ENCODE measurements around the gene POLR3E. TPM values are rescaled to one million over a fixed set of nuclear protein-coding genes. Genes with fewer than 3 reads are reported as not detected.

Gene POLR3E
- polyA plus RNA-seq, 1 donor (not counting 4 experiments of a cell fraction or from before 2014, with no cell fraction given) = 74.0 TPM

- no peak overlapping the region for H3K4me3 ChIP-seq (ENCODE audit: control insufficient read depth in 2 of 3, extremely low read depth in 1 of 3, insufficient read depth in 2 of 3, low read depth in 1 of 3, low read length in 3 of 3)
- no peaks in the 10 kb centered on the region for H3K27me3 ChIP-seq (ENCODE audit: control insufficient read depth, extremely low read depth, insufficient read depth, low read length)
- no peak overlapping the region for H3K27ac ChIP-seq (ENCODE audit: control insufficient read depth, insufficient read depth, low read length)
- H2AFZ ChIP-seq (ENCODE audit: control insufficient read depth, low read length) = no peak overlapping the region
- H3K4me2 ChIP-seq (ENCODE audit: control insufficient read depth, extremely low read depth, insufficient read depth, low read depth, low read length) = no peak overlapping the region
- no peaks in the 10 kb centered on the region for H4K20me1 ChIP-seq (ENCODE audit: control insufficient read depth, extremely low read depth, insufficient read depth, low read length)
- DNase-seq (ENCODE audit: low read depth, low spot score) = no peak
- peaks cover 5 to 25% of the 10 kb centered on the region in 2 experiments for H3K36me3 ChIP-seq (ENCODE audit: control insufficient read depth in 2 of 2, extremely low read depth in 1 of 2, insufficient read depth in 2 of 2, low read length in 2 of 2)
- dilution Hi-C loops (cut with MboI; ENCODE audit: extremely low pct_ligation_motif_present, low sequenced_read_pairs) = no loop called here
- peaks cover 66% of the 10 kb centered on the region for H3K79me2 ChIP-seq (ENCODE audit: control insufficient read depth, insufficient read depth, low read length)
- H3K9me3 ChIP-seq (ENCODE audit: control insufficient read depth, low read depth, low read length) = no peaks in the 10 kb centered on the region
- peaks cover 13% of the 10 kb centered on the region for H3K4me1 ChIP-seq (ENCODE audit: control insufficient read depth, extremely low read depth, insufficient read depth, low read length)
- FAIRE-seq = no peak
- TF ChIP-seq CTCF (optimal IDR thresholded peaks at IDR 0.05 in 1 of 3, IDR thresholded peaks at IDR 0.05 in 1 of 3, conservative IDR thresholded peaks at IDR 0.05 in 1 of 3; ENCODE audit: extremely low read depth in 1 of 3, insufficient read depth in 2 of 3, low read length in 3 of 3) = no peak
- TF ChIP-seq EZH2 (IDR thresholded peaks at IDR 0.05; ENCODE audit: low read length) = no peak
- H3K9ac ChIP-seq (ENCODE audit: control insufficient read depth, extremely low read depth, insufficient read depth, low read length) = no peak overlapping the region
- H3K9me1 ChIP-seq (ENCODE audit: control insufficient read depth, extremely low read depth, insufficient read depth, low read length) = no peaks in the 10 kb centered on the region
Measured at GRCh38 chr16:22358000-22358399, 60.8 kb downstream of the POLR3E start.

- FAIRE-seq = no peak
- Histone ChIP-seq H3K9ac (ENCODE audit: control insufficient read depth, extremely low read depth, insufficient read depth, low read length) (no peak overlapping the region), H3K27ac (ENCODE audit: control insufficient read depth, insufficient read depth, low read length) (no peak overlapping the region), H3K36me3 (ENCODE audit: control insufficient read depth in 2 of 2, extremely low read depth in 1 of 2, insufficient read depth in 2 of 2, low read length in 2 of 2) (peaks cover 10 to 29% of the 10 kb centered on the region in 2 experiments), H3K79me2 (ENCODE audit: control insufficient read depth, insufficient read depth, low read length) (peaks cover 75% of the 10 kb centered on the region), H3K4me2 (ENCODE audit: control insufficient read depth, extremely low read depth, insufficient read depth, low read depth, low read length) (no peak overlapping the region), H3K9me1 (ENCODE audit: control insufficient read depth, extremely low read depth, insufficient read depth, low read length) (no peaks in the 10 kb centered on the region), H3K9me3 (ENCODE audit: control insufficient read depth, low read depth, low read length) (no peaks in the 10 kb centered on the region), H3K27me3 (ENCODE audit: control insufficient read depth, extremely low read depth, insufficient read depth, low read length) (no peaks in the 10 kb centered on the region), H3K4me3 (ENCODE audit: control insufficient read depth in 2 of 3, extremely low read depth in 1 of 3, insufficient read depth in 2 of 3, low read depth in 1 of 3, low read length in 3 of 3) (no peak overlapping the region), H4K20me1 (ENCODE audit: control insufficient read depth, extremely low read depth, insufficient read depth, low read length) (no peaks in the 10 kb centered on the region), H3K4me1 (ENCODE audit: control insufficient read depth, extremely low read depth, insufficient read depth, low read length) (no peaks in the 10 kb centered on the region), H2AFZ (ENCODE audit: control insufficient read depth, low read length) (no peak overlapping the region)
- dilution Hi-C loops (cut with MboI; ENCODE audit: extremely low pct_ligation_motif_present, low sequenced_read_pairs) = no loop called here
- DNase-seq (ENCODE audit: low read depth, low spot score) = no peak
- TF ChIP-seq EZH2 (IDR thresholded peaks at IDR 0.05; ENCODE audit: low read length) (no peak), CTCF (optimal IDR thresholded peaks at IDR 0.05 in 1 of 3, IDR thresholded peaks at IDR 0.05 in 1 of 3, conservative IDR thresholded peaks at IDR 0.05 in 1 of 3; ENCODE audit: extremely low read depth in 1 of 3, insufficient read depth in 2 of 3, low read length in 3 of 3) (no peak)
Measured at GRCh38 chr16:22359679-22360078, 62.5 kb downstream of the POLR3E start.
